Gastroesophageal sphincter (tissue), 3 donors: ENCODE measurements around the gene TNFAIP8L1.

Experiments
- EP300 ChIP-seq: sonication (generic); formaldehyde crosslinking; IDR thresholded peaks from one replicate; pipeline ENCODE4 v1.6.1; 2017; ENCODE audit warnings: antibody characterized with exemption, mild to moderate bottlenecking
- POLR2AphosphoS5 ChIP-seq: sonication (generic); formaldehyde crosslinking; IDR thresholded peaks from one replicate; pipeline ENCODE4 v1.6.1; 2017; ENCODE audit warnings: antibody characterized with exemption
- TF ChIP-seq, protein P1 (sequence below), 4 experiments: fragments of 200-600 bp in 2 of 4; fragments of 450-650 bp in 2 of 4; sonication (generic) in 1 of 4; IDR thresholded peaks; one replicate each; pipeline ENCODE4 v1.5.1; 2017 to 2019; ENCODE audit warnings: antibody characterized with exemption in 4 of 4, mild to moderate bottlenecking in 2 of 4, moderate library complexity in 2 of 4

DNA sequence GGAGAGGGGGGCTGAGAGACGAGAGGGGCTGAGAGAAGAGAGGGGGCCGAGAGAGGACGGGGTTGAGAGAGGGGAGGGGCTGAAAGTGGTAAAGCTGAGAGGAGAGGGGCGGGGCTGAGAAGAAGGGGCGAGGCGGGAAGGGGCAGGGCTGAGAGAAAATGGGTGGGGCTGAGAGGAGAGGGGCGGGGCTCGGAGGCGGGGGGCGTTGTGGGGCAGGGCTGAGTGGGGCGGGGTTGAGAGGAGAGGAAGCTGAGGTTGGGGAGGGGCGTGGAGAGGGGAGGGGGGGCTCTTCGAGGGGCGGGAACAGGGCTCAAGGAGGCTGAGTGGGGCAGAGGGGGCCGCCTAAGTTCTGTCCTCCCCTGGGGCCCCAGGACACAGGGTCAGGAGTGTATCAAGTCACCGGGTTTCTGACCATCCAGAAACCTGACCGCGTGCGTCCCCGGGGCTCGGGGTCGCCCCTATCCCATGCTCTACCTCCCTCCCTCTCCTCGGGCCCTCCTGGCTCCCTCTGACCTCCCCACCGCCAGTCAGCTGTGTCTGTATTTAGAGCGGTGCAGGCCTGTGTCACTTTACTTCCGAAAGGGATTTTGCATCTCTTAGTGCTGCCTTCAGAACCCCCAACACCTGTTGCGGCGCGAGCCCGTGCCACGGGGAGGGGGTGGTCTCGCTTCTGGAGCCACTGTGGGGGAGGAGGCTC, 41.2 kb upstream of the TNFAIP8L1 start:
- TF ChIP-seq, protein P1, sequence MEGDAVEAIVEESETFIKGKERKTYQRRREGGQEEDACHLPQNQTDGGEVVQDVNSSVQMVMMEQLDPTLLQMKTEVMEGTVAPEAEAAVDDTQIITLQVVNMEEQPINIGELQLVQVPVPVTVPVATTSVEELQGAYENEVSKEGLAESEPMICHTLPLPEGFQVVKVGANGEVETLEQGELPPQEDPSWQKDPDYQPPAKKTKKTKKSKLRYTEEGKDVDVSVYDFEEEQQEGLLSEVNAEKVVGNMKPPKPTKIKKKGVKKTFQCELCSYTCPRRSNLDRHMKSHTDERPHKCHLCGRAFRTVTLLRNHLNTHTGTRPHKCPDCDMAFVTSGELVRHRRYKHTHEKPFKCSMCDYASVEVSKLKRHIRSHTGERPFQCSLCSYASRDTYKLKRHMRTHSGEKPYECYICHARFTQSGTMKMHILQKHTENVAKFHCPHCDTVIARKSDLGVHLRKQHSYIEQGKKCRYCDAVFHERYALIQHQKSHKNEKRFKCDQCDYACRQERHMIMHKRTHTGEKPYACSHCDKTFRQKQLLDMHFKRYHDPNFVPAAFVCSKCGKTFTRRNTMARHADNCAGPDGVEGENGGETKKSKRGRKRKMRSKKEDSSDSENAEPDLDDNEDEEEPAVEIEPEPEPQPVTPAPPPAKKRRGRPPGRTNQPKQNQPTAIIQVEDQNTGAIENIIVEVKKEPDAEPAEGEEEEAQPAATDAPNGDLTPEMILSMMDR (IDR thresholded peaks at IDR 0.05) = no peak
- TF ChIP-seq POLR2AphosphoS5 (no peak), EP300 (no peak)
